HUES64 (cell line): ENCODE results near the gene PAQR8.

ENCODE experiments used
- H3K27ac ChIP-seq: 2 replicates; pipeline ENCODE4 v1.7.0; 2013; ENCODE audit warnings: low read depth, low read length, inconsistent platforms
- H3K27me3 ChIP-seq: 2 replicates; pipeline ENCODE4 v1.6.1; 2013; ENCODE audit warnings: mild to moderate bottlenecking, low read length; ENCODE audit not compliant: insufficient read depth
- H3K36me3 ChIP-seq: 2 replicates; pipeline ENCODE4 v1.6.1; 2013; ENCODE audit warnings: mild to moderate bottlenecking, low read length; ENCODE audit not compliant: insufficient read depth
- H3K4me1 ChIP-seq: 2 replicates; pipeline ENCODE4 v1.6.1; 2013; ENCODE audit warnings: mild to moderate bottlenecking, low read length, moderate library complexity; ENCODE audit not compliant: insufficient read depth
- H3K4me3 ChIP-seq: 2 replicates; pipeline ENCODE4 v1.5.1; 2013; ENCODE audit warnings: mild to moderate bottlenecking, low read length, moderate library complexity
- H3K9ac ChIP-seq: 2 replicates; pipeline ENCODE4 v1.6.1; 2013; ENCODE audit warnings: mild to moderate bottlenecking, low read depth, low read length
- H3K9me3 ChIP-seq: 2 replicates; pipeline ENCODE4 v1.6.1; 2013; ENCODE audit warnings: low read depth, low read length; ENCODE audit not compliant: insufficient read depth
- WGBS: fragments of 150-250, 120-280 bp; methylation state at CpG from one replicate; pipeline ENCODE4 v1.1.7; 2013; ENCODE audit warnings: missing lambda C conversion rate; 5-methylcytosine and 5-hydroxymethylcytosine counted together

Gene PAQR8

DNA sequence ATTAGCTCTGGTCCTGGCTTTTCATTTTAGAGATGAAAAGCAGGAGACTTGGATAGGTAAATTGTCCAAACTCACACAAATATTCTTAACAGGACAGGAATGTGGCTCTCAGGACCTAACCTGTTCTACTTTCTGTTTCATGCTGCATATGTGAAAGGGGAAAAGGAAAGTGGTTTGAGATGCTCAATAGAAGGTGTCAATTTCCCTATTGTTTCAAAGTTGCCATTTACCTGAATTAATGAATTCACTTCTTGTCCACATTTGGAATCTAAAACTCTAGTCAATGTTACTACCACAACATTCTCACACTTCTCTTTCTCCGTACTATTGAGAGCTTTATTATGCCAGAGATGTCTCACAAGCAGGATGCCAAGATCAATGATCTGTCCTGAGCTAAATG, 53.4 kb downstream of the PAQR8 start:
- Histone ChIP-seq H3K4me1 (peaks cover 6% of the 10 kb centered on the region; the same call in 1 of the 2 replicates), H3K36me3 (no peaks in the 10 kb centered on the region), H3K27ac (no peak overlapping the region), H3K9ac (no peak overlapping the region), H3K9me3 (no peaks in the 10 kb centered on the region), H3K27me3 (no peaks in the 10 kb centered on the region), H3K4me3 (no peak overlapping the region)
- WGBS = 85% methylated on average over 1 of the region's 1 CpG

DNA sequence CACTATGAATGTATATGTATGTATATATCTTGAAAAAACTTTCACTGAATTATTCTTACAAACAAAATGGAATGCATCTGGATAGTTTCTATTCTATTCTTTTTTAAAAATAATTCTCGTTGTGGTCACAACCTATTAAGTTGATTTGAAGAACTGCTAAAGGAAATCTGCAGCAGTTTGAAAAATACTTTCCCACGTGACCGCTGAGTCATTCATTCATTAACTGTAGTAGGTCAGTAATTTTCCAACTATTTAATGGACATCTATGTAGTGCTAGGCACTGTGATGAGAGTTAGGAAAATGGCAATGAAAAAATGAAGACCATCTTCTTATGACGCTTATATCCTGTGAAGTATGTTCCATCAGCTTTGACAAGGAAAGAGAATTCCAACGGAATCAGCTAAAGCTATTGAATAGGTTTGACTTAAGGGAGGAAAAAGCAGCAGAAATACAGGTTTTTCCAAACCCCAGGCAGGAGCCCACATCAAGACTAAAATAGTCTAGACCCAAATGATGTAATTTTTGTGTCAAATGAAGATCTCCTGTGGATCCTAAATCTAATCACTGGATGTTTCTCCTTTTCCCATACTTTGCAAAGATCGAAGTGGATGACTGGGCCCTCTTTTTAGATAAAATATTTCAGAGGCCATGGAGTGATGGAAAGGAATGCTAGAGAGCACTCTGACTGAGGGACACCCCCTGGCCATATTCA, 54.1 kb downstream of the PAQR8 start:
- H3K27me3 ChIP-seq = no peaks in the 10 kb centered on the region
- WGBS = 84% methylated on average over 6 of the region's 6 CpGs
- H3K9me3 ChIP-seq = no peaks in the 10 kb centered on the region
- no peaks in the 10 kb centered on the region for H3K36me3 ChIP-seq
- H3K4me1 ChIP-seq = peaks cover 6% of the 10 kb centered on the region; the same call in 1 of the 2 replicates
- H3K4me3 ChIP-seq = no peak overlapping the region
- no peak overlapping the region for H3K27ac ChIP-seq
- H3K9ac ChIP-seq = no peak overlapping the region

DNA sequence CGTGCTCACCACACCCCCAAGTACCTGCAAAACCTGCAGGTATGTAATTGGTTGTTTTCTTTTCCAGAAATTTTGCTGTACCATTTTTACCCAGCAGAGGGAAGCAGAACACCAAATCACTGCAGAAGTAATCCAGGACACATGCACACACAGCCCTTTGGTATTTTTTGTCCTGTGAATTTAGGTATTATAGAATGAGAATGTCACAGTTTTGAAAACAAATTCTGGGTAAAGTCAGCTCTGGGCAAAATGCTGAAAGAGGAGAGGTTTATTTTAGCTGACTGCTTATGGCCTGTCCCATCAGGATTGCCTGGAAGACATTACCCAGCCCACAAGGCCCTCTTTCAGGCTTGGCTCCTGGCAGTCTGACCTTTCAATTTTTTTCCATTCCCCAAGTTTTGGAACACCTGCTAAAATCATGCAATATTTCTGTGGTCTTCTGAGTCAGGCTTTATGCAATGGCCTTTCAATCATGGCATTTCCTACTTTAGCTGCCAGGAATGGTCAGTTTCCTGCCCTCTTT, 54.7 kb downstream of the PAQR8 start:
- H3K36me3 ChIP-seq = no peaks in the 10 kb centered on the region
- no peak overlapping the region for H3K9ac ChIP-seq
- WGBS = no CpG with 5 or more reads among the region's 1 CpG
- H3K27ac ChIP-seq = no peak overlapping the region
- no peaks in the 10 kb centered on the region for H3K27me3 ChIP-seq
- H3K9me3 ChIP-seq = no peaks in the 10 kb centered on the region
- H3K4me3 ChIP-seq = no peak overlapping the region
- H3K4me1 ChIP-seq = peaks cover 6% of the 10 kb centered on the region; the same call in 1 of the 2 replicates

DNA sequence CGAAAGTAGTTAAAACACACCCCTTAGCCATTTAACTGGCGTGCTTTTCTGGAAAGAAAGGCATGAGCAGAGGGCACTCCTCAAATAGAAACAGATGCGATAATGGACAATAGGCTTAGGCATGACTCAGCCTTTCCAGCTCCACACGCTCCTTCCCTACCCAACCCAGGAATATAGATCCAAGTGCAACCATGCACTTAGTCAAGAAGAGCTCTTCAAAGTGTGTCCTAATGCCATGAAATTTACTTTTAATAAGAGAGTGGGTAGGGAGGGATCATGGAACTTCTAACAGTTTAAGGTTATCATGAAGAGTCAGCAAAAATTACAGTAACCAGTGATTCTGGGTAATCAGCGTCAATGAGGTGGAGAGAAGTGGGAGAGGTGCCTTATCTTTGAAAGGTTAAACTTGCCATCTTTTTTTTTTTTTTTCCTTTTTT, 55.7 kb downstream of the PAQR8 start:
- H3K27ac ChIP-seq = no peak overlapping the region
- H3K9me3 ChIP-seq = no peaks in the 10 kb centered on the region
- 86% methylated on average over 5 of the region's 5 CpGs for WGBS
- H3K36me3 ChIP-seq = no peaks in the 10 kb centered on the region
- peak overlapping the region; percentile 54; the same call in 1 of the 2 replicates for H3K9ac ChIP-seq
- no peak overlapping the region for H3K4me3 ChIP-seq
- H3K4me1 ChIP-seq = peaks cover 7% of the 10 kb centered on the region; the same call in 1 of the 2 replicates
- H3K27me3 ChIP-seq = no peaks in the 10 kb centered on the region

DNA sequence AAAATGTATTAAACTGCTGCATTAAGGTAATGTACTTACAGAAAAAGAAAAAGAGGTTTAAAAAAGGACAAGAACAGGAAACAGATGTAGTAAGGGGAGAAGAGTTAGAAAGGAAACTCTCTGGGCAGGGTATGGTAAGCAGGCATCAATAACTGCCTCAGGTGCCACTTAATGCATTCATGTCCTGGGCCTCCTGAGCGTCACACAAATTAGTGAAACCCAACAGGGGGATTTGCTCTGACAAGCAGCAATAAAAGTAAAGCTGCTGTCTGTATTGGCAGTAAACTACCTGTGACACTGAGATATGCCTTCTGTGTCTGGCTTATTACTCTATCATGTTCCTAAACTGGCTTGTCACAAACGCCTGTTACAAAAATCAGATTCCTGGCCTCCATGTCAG, 56.7 kb downstream of the PAQR8 start:
- Histone ChIP-seq H3K27me3 (no peaks in the 10 kb centered on the region), H3K9ac (no peak overlapping the region), H3K27ac (no peak overlapping the region), H3K4me3 (no peak overlapping the region), H3K36me3 (no peaks in the 10 kb centered on the region), H3K9me3 (no peaks in the 10 kb centered on the region), H3K4me1 (peaks cover 16% of the 10 kb centered on the region; the same call in 1 of the 2 replicates)
- 86% methylated on average over 2 of the region's 2 CpGs for WGBS

DNA sequence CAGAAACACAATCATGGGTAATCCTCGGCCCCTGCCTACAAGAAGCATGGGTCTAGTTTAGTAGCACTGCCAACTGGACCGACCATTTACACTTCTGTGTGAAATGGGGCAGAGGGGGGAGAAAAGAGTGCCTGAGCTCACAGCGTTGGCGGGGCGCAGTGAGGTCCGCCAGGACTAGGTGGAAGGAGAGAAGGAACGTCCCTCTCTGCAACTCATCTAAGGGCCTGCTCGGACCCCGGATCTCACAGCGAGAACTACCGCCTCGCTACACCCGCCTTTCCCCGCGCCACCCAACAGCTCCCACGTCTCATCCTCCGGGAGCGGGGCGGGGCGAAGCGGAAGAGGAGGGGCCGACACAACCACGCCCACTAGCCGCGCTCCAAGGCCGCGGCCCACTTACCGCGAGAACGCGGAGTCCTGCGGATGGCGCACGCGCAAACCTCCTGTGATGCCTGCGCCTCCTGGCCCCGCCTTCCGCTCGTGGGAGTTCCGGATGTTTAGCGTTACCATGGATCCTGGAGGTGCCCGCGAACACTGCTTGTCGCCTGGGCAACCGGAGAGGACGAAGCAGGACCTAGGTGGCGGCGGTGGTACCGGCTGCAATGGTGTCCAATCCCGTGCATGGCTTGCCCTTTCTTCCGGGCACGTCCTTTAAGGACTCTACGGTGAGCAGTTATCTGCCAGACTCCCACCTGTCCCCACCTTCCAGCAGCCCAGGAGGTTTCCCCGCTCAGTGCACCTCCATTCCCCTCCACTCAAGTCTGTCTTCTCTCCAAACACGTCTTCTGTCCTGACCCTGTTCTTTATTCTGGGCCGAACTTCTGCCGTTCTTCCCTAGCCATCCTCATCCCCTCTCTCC, 58.1 kb downstream of the PAQR8 start, which contains the start of gene EFHC1:
EFHC1 (plus strand) TSS at position 534 of the 859 bp plus-strand sequence; CDS start at position 603, 69 bp downstream.
- peak within 1 kb of the TSS; percentile 86 for H3K27ac ChIP-seq
- peak within 1 kb of the TSS; percentile 92 for H3K9ac ChIP-seq
- H3K9me3 ChIP-seq = no peaks in the 10 kb centered on the region
- peaks cover 30% of the 10 kb centered on the region; the same call in 1 of the 2 replicates for H3K4me1 ChIP-seq
- WGBS = under 1% methylated on average over 57 of the region's 57 CpGs
- H3K27me3 ChIP-seq = no peaks in the 10 kb centered on the region
- H3K36me3 ChIP-seq = peaks cover 1% of the 10 kb centered on the region; the same call in 1 of the 2 replicates
- peak within 1 kb of the TSS; percentile 77 for H3K4me3 ChIP-seq

DNA sequence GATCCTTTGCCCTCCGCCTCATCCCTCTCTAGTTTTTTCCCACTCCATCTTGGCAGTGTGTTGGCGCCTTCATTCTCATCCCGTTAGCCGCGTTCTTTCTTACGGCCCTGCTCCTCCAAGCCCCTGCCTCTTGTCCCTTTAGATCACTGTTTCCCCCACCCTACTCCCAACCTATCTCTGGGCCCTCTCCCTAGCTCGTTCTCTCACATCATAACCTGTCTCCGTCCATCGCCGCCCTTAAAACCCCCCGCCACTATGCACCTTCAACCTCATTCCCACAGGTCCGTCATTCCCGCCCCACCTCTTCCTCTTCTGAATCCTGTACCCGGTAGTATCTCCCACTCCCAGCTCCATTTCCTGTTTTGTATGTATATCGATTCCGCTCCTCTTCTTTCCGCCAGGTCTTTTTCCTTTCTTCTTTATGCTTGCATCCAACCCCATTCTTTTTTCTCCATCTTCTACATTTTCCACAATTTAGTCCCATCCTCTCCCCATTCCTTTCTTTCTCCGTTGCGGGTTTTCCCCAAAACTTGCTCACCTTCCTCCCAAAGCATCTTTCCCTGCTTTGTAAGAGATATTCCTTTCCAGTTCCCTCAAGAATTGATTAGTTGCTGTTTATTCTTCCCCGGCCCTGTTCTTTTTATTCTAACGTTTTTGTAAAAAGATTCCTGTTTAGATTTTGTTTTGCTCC, 58.9 kb downstream of the PAQR8 start:
- under 1% methylated on average over 19 of the region's 21 CpGs for WGBS

DNA sequence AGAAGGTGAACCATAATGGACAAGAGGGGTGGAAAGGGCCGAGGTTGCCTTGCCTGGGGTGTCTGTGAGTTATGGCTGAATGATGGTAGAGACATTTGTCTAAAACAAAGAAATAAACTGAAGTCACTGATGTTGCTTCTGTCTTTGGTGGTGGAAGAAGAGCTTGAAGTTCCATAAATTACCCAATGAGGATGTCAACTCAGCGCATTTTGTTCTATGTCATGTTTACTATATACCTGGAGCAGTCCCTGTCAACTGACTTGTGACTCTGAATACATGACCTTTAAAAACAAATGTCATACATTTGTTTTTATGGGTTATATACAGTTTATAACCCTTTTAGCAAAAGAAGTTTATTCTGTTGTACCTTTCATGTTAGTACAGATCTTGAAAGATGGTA, 60.2 kb downstream of the PAQR8 start:
- H3K27ac ChIP-seq = no peak overlapping the region
- no peak overlapping the region for H3K4me3 ChIP-seq
- 93% methylated on average over 2 of the region's 2 CpGs for WGBS
- H3K4me1 ChIP-seq = peaks cover 38% of the 10 kb centered on the region; the same call in 1 of the 2 replicates
- no peak overlapping the region for H3K9ac ChIP-seq
- no peaks in the 10 kb centered on the region for H3K9me3 ChIP-seq
- peaks cover 3% of the 10 kb centered on the region; the same call in 1 of the 2 replicates for H3K36me3 ChIP-seq
- H3K27me3 ChIP-seq = no peaks in the 10 kb centered on the region

More for the DNA sequence above, 58.9 kb downstream of the PAQR8 start:
- Histone ChIP-seq H3K9me3 (no peaks in the 10 kb centered on the region), H3K4me1 (peaks cover 34% of the 10 kb centered on the region; the same call in 1 of the 2 replicates), H3K36me3 (peaks cover 3% of the 10 kb centered on the region; the same call in 1 of the 2 replicates), H3K27ac (peak overlapping the region; percentile 19; the same call in 1 of the 2 replicates), H3K27me3 (no peaks in the 10 kb centered on the region), H3K4me3 (peak overlapping the region; percentile 77), H3K9ac (peak overlapping the region; percentile 92)

DNA sequence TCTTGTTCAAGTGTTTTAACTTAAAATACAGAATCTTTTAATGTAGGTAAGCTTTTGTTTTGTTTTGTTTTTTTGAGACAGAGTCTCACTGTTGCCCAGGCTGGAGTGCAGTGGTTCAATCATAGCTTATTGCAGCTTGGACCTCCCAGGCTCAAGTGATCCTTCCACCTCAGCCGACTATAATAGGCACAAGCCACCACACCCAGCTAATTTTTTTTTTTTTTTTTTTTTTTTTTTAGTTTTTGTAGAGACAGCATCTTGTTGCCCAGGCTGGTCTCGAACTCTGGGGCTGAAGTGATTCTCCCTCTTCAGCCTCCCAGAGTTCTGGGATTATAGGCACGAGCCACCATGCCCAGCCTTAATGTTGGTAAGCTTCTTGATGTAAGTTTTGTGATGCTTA, 61.5 kb downstream of the PAQR8 start:
- Histone ChIP-seq H3K36me3 (peaks cover 3% of the 10 kb centered on the region; the same call in 1 of the 2 replicates), H3K27me3 (no peaks in the 10 kb centered on the region), H3K4me1 (peaks cover 35% of the 10 kb centered on the region; the same call in 1 of the 2 replicates), H3K9ac (no peak overlapping the region; the same call in 1 of the 2 replicates), H3K27ac (peak overlapping the region; percentile 74), H3K4me3 (no peak overlapping the region), H3K9me3 (no peaks in the 10 kb centered on the region)
- 73% methylated on average over 2 of the region's 3 CpGs for WGBS

DNA sequence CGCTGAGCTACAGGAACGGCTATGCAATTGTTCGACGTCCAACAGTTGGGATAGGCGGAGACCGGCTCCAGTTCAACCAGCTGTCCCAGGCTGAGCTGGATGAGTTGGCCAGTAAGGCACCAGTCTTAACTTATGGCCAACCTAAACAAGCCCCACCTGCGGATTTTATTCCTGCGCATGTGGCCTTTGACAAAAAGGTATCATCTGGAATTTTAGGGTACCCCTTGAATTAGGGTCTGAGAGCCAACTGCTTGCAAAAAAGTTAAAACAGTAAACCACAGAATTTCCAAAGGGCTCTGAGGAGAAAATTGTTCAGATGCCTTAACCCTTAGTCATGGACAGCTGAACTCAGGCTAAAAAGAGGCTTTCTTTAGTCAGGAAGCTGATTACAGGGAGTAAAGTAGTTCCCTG, 62.0 kb downstream of the PAQR8 start:
- 64% methylated on average over 8 of the region's 8 CpGs for WGBS
- H3K4me3 ChIP-seq = no peak overlapping the region; the same call in 1 of the 2 replicates
- peak overlapping the region; percentile 0; the same call in 1 of the 2 replicates for H3K9ac ChIP-seq

More for the DNA sequence above, 62.0 kb downstream of the PAQR8 start:
- peak overlapping the region; percentile 74 for H3K27ac ChIP-seq
- H3K9me3 ChIP-seq = no peaks in the 10 kb centered on the region
- H3K27me3 ChIP-seq = no peaks in the 10 kb centered on the region
- H3K4me1 ChIP-seq = peaks cover 35% of the 10 kb centered on the region; the same call in 1 of the 2 replicates
- H3K36me3 ChIP-seq = peaks cover 3% of the 10 kb centered on the region; the same call in 1 of the 2 replicates
